Heart left ventricle (tissue), 16 donors: Measurements from ENCODE around the gene GRK3. TPM values are rescaled to one million over a fixed set of nuclear protein-coding genes. Genes with fewer than 3 reads are reported as not detected.

Source experiments
- ATAC-seq, 4 donors: fragments of 200-7000 bp; cut with Tn5 transposase; one replicate each; pipeline ENCODE4 v1.9.1; 2020 to 2022; ENCODE audit warnings: moderate library complexity in 4 of 4, mild to moderate bottlenecking in 3 of 4, moderate number of reproducible peaks in 1 of 4
- DNase-seq, 5 donors: peaks; one replicate each; pipeline ENCODE4 v3.0.0-alpha.2; 2020
- H3K27ac ChIP-seq, 12 donors: fragments of 200-600 bp; sonication (generic) in 4 of 12; one replicate each; pipeline versions ENCODE4 v1.5.0 to v1.8.0; 2016 to 2022; ENCODE audit warnings: mild to moderate bottlenecking in 2 of 12
- H3K27me3 ChIP-seq, 9 donors: fragments of 200-600 bp; sonication (generic) in 2 of 9; one replicate each; pipeline versions ENCODE4 v1.5.1 to v1.8.0; 2016 to 2022; ENCODE audit warnings: mild to moderate bottlenecking in 3 of 9
- H3K36me3 ChIP-seq, 9 donors: fragments of 200-600 bp; sonication (generic) in 2 of 9; one replicate each; pipeline versions ENCODE4 v1.5.0 to v1.8.0; 2018 to 2022; ENCODE audit warnings: mild to moderate bottlenecking in 2 of 9
- H3K4me1 ChIP-seq, 12 donors: fragments of 200-600 bp; sonication (generic) in 4 of 12; one replicate each; pipeline versions ENCODE4 v1.5.0 to v1.8.0; 2016 to 2022; ENCODE audit warnings: mild to moderate bottlenecking in 3 of 12
- H3K4me3 ChIP-seq, 12 donors: fragments of 200-600 bp; sonication (generic) in 4 of 12; one replicate each; pipeline versions ENCODE4 v1.5.0 to v1.8.0; 2017 to 2022; ENCODE audit warnings: mild to moderate bottlenecking in 9 of 12, moderate library complexity in 4 of 12
- H3K9me3 ChIP-seq, 12 donors: fragments of 200-600 bp; sonication (generic) in 4 of 12; one replicate each; pipeline versions ENCODE4 v1.5.0 to v1.8.0; 2016 to 2022; ENCODE audit warnings: mild to moderate bottlenecking in 1 of 12
- CTCF ChIP-seq, 12 donors: fragments of 200-600 bp; sonication (generic) in 4 of 12; IDR thresholded peaks; one replicate each; pipeline versions ENCODE4 v1.5.0 to v1.8.0; 2018 to 2022; ENCODE audit warnings: antibody characterized with exemption in 12 of 12, mild to moderate bottlenecking in 5 of 12
- POLR2A ChIP-seq, 2 donors: fragments of 450-650 bp; IDR thresholded peaks; one replicate each; pipeline ENCODE4 v1.6.1; 2017; ENCODE audit warnings: antibody characterized with exemption in 2 of 2, mild to moderate bottlenecking in 2 of 2, moderate library complexity in 2 of 2
- WGBS, 4 donors: extraction: QIAGEN DNeasy Blood & Tissue Kit in 2 of 4; methylation state at CpG; one replicate each; pipeline versions ENCODE4 v1.1.5 to v1.1.7; 2013 to 2018; 5-methylcytosine and 5-hydroxymethylcytosine counted together
- intact Hi-C, 10 donors: fragments of 100-400 bp; cut with DNase I; formaldehyde crosslinking; loops; one replicate each; pipeline versions ENCODE4 v1.11.1 to v1.14.2; 2022
- polyA plus RNA-seq, 2 donors: library from polyadenylated mRNA; stranded (reverse); fragments of 200-250 nt; gene quantifications; one replicate each; pipeline ENCODE4 v1.2.3, GENCODE V29; 2013
- total RNA-seq, 9 donors: library from RNA; depleted of rRNA in 2 of 9; stranded (reverse); fragments of >200 nt in 2 of 9; fragmentation: NEBNext Ultra II Directional in 3 of 9; extraction: Animal tissue kit (Norgen Biotek cat#: 25700) in 3 of 9; gene quantifications; one replicate each; pipeline versions ENCODE4 v1.1.0 to v1.2.4, GENCODE V29; 2016 to 2023
- donor health status: ischemic (EF 13 %, LVEDD 7.1; RV severe dilation, severe dysfunction).
- donor health status: healthy with polysubstance abuse.
- donor health status: DM: no; HTN: yes; CAD: no.
- donor health status: DM: no; HTN: no; CAD: no.
- donor health status: ischemic (EF 25% LVEDD 6.9; RV normal size, moderate dysfunction).
- donor health status: ischemic (EF 25% LVEDD 5.7; RV mildly dilated, moderate dysfunction).
- donor health status: healthy.
- donor health status: DM: yes; HTN: yes; CAD: no.
- donor health status: ischemic (EF 35%, LVEDD 5.7; RV mildly dilated, moderate dysfunction).
- donor health status: nonischemic (EF 11% LVEDD 7.7; RV severe dilation, severe dysfunction).
- donor health status: DM: yes; HTN: yes; CAD: no.
- donor health status: PGD.
- donor health status: ischemic (EF 29% LVEDD 5.4; RV normal size, mild dysfunction).
- donor health status: nonischemic (EF 23%, LVEDD 6.1; RV moderate dilation, normal function).

GRK3 gene
- total and polyA plus RNA-seq, 11 donors: 1.1 to 16.2 (median 5.9) TPM

GRCh38 chr22:25764270-25765015 lies 200.0 kb downstream of the GRK3 start:
- H3K27me3 ChIP-seq: no peaks in the 10 kb centered on the region
- intact Hi-C loops: loop anchor here in 1 of 10 donors (5.0 kb wide), 1 partner anchor 292 kb away; no protein-coding TSS in a partner anchor
- peaks cover 0 to 60% (median 17%) of the 10 kb centered on the region in 9 donors for H3K36me3 ChIP-seq
- peaks cover 0 to 14% (median 1%) of the 10 kb centered on the region in 12 donors for H3K9me3 ChIP-seq
- 73 to 86% (median 76%) methylated on average over 8 of the region's 8 CpGs for WGBS, 4 donors
- TF ChIP-seq CTCF (IDR thresholded peaks at IDR 0.05): no peak
- no peak for TF ChIP-seq POLR2A (IDR thresholded peaks at IDR 0.05)
- DNase-seq (no peak), ATAC-seq (no peak)
- H3K27ac ChIP-seq: peak overlapping the region in 5 of 12 donors; percentile 4 to 57 (median 43)
- peaks cover 0 to 55% (median 22%) of the 10 kb centered on the region in 12 donors for H3K4me1 ChIP-seq
- no peak overlapping the region for H3K4me3 ChIP-seq

- peaks cover 0 to 14% (median 1%) of the 10 kb centered on the region in 12 donors for H3K9me3 ChIP-seq
- DNase-seq (peak in 1 of 5 donors; percentile 22), ATAC-seq (no peak)
- peak overlapping the region in 9 of 12 donors; percentile 2 to 57 (median 34) for H3K27ac ChIP-seq
- WGBS, 4 donors: 80 to 90% (median 88%) methylated on average over 2 of the region's 2 CpGs
- no peak for TF ChIP-seq POLR2A (IDR thresholded peaks at IDR 0.05)
- TF ChIP-seq CTCF (IDR thresholded peaks at IDR 0.05): no peak
- no peak overlapping the region for H3K4me3 ChIP-seq
- H3K36me3 ChIP-seq: peaks cover 0 to 63% (median 21%) of the 10 kb centered on the region in 9 donors
- H3K27me3 ChIP-seq: no peaks in the 10 kb centered on the region
- H3K4me1 ChIP-seq: peaks cover 0 to 49% (median 20%) of the 10 kb centered on the region in 12 donors
- intact Hi-C loops: no loop called here
These were observed 200.5 kb downstream of the GRK3 start for GRCh38 chr22:25765016-25765367.

GRCh38 chr22:25765801-25766200 lies 201.3 kb downstream of the GRK3 start:
- WGBS, 4 donors: 41 to 52% (median 47%) methylated on average over 4 of the region's 4 CpGs
- intact Hi-C loops: no loop called here
- Histone ChIP-seq H3K4me3 (no peak overlapping the region), H3K27me3 (no peaks in the 10 kb centered on the region), H3K4me1 (peaks cover 0 to 41% (median 16%) of the 10 kb centered on the region in 12 donors), H3K36me3 (peaks cover 0 to 70% (median 21%) of the 10 kb centered on the region in 9 donors), H3K9me3 (peaks cover 0 to 14% (median 1%) of the 10 kb centered on the region in 12 donors), H3K27ac (peak overlapping the region in 7 of 12 donors; percentile 2 to 57 (median 34))
- peak in 3 of 4 donors; percentile 21 to 53 (median 25) for ATAC-seq
- no peak for TF ChIP-seq CTCF (IDR thresholded peaks at IDR 0.05)
- no peak for TF ChIP-seq POLR2A (IDR thresholded peaks at IDR 0.05)
- peak in 1 of 5 donors; percentile 54 for DNase-seq

- Histone ChIP-seq H3K9me3 (peaks cover 0 to 14% (median 1%) of the 10 kb centered on the region in 12 donors), H3K27ac (peak overlapping the region in 2 of 12 donors; percentile 5 to 46), H3K27me3 (no peaks in the 10 kb centered on the region), H3K36me3 (peaks cover 0 to 75% (median 21%) of the 10 kb centered on the region in 9 donors), H3K4me1 (peaks cover 0 to 35% (median 10%) of the 10 kb centered on the region in 12 donors), H3K4me3 (no peak overlapping the region)
- ATAC-seq (no peak), DNase-seq (no peak)
- intact Hi-C loops: no loop called here
- 94 to 96% (median 94%) methylated on average over 3 of the region's 3 CpGs for WGBS, 4 donors
- TF ChIP-seq POLR2A (IDR thresholded peaks at IDR 0.05): no peak
- no peak for TF ChIP-seq CTCF (IDR thresholded peaks at IDR 0.05)
These were observed 201.9 kb downstream of the GRK3 start for GRCh38 chr22:25766418-25766817.
